GM19238 (cell line): ENCODE measurements around the gene GNA15.

Experiments used
- DNase-seq: peaks from one replicate; pipeline ENCODE4 v3.0.0; 2011; ENCODE audit warnings: low spot score; ENCODE audit not compliant: insufficient read length

The GNA15 gene

GRCh38 chr19:3106509-3107141 is 29.2 kb upstream of the GNA15 start:
- no peak for DNase-seq

GRCh38 chr19:3107658-3108057 is 28.2 kb upstream of the GNA15 start:
- no peak for DNase-seq

DNA sequence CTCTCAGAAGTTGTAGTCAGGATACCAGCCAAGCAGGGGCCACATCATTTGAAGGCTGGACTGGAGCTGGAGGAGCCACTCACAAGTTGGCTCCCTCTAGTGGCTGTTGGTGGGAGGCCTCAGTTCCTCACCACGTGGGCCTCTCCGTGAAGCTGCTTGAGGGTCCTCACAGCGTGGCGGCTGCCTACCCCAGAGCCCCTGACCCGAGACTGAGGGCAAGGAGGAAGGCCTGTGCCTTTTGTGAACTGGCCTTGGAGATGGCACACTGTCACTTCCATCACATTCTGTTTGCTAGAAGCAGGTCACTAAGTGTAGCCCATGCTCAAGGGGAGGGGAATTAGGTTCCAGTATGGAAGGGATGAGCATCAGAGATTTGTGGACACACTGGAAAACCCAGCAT is 27.1 kb upstream of the GNA15 start:
- DNase-seq, result peak; percentile 68

DNA sequence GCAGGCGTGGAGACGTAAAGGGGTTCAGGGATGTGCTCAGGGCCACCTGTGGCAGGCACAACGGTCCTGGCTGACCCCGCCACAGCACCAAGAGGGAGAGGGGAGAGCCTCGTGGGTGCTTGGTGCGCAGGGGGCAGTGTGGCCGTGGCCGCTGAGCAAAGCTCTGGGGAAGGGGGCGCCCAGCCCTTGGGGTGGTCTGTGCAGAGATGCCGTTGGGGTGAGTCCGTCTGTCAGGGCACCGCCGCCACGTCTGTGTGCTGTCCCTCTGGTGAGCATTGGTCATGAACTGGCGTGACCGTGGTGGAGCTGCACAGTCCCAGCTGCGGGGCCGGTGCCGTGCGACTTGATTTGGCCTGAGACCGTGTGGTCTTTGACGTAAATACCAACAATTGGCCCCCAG is 26.3 kb upstream of the GNA15 start:
- no peak for DNase-seq

GRCh38 chr19:3110126-3110825 is 25.6 kb upstream of the GNA15 start:
- DNase-seq, result no peak

DNA sequence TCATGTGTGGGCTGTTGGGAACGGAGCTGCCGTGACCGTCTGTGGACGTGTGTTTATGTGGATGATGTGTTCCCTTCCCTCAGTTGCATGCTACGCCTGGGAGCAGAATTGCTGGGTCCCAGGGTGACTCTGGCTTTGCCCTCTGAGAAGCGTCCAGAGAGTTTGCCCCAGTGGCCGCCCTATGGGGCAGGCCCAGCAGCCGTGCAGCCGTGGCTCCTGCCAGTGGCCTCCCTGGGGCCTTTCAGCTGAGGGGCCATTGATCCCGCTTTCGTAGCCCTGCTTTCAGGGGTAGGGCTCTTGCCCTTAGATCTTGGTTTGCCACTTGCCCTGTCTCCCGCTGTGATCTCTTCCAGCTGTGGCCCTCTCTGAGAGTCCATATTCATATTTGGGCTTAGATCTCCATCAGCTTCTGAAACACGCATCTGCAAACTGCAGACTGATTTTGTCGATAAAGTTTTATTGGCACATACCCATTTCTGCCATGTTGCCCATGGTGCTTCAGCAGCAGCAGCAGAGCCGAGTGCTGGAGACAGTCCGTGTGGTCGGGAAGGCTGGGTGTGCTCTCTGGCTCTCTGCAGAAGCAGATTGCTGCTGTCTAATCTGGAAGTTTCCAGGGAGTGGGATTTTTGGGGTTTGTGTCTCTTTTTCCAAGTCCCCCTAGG is 24.1 kb upstream of the GNA15 start:
- no peak for DNase-seq

- no peak for DNase-seq
These were observed 23.3 kb upstream of the GNA15 start for GRCh38 chr19:3112375-3113099.

DNA sequence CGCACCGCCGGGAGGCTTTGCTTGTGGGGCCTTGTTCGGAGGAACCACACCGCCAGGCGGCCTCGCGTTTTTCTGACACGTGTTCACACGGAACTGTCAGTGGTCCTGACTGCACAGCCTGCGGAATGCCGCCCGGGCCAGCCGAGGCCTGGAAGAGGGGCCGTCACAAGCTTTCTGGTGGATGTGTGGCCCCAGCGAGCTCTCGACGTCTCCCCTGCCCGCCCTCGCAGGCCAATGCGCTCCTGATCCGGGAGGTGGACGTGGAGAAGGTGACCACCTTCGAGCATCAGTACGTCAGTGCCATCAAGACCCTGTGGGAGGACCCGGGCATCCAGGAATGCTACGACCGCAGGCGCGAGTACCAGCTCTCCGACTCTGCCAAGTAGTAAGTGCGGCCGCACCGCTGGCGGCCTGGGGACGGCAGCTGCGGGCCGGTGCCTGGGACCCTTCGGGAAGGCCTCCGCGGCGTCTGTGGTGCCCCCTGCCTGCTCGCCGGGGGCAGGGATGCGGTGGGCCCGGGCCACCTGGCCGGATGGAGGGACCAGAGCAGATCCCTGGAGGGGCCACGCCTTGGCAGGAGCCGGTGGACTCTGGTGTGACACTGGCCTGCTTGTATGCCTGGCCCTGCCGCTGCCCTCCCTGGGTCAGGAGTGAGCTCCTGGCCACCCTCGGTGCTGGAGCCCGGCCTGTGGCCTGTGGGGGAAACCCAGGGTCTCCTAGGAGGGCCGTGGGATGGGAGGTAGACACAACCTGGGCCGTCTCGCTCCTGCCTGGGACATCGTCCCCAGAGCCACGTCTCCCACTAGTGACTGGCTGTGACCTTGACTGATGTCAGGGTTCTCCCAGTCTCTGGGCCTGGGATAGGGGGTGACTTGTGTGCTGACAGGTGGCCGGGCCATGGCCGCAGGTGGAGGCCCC is 22.5 kb upstream of the GNA15 start:
- no peak for DNase-seq

DNA sequence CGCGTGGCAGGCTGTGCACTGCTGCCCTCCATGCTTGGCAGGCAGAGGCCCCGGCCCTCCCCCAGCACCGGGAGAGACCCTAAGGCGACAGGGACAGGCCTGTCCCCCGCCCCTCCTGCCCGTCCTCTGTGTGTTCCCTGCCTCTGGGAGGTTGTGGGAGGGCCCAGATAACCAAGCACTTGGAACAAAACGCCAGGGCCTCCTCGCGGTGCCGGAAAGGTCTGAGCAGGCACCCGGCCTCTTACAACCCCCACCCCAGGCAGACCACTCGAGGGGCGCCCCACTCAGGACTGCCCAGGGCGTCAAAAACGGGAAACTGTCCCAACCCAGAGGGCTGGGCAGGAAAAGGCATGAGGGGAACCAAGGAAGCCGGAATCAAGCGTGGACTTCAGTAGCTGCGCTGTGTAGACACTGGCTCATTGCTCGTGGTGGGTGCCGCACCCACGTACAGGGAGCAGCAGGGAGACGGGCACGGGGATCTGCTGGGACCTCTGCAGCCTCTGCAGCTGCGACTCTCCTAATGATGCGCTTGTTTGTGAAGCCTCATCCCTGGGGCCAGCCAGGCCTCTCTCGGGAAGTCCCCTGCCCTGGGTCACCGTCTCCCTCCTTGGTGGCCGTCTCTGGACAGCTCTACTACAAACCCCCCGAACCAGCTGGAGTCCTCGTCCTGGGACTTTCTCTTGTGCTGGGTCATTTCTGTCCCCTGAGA is 21.7 kb upstream of the GNA15 start:
- DNase-seq, result no peak

DNA sequence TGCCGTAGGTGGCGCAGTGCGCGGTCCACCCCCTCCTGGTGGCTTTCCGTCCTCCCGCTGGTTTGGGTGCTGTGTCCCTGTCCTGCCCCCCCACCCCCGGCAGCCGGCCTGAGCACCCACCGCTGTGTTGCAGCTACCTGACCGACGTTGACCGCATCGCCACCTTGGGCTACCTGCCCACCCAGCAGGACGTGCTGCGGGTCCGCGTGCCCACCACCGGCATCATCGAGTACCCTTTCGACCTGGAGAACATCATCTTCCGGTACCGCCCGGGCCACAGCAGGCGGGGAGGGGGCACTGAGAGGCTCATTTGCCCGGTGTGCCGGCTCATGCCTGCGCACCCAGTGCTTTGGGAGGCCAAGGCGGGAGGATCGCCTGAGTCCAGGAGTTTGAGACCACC is 21.0 kb upstream of the GNA15 start:
- DNase-seq, result no peak

DNA sequence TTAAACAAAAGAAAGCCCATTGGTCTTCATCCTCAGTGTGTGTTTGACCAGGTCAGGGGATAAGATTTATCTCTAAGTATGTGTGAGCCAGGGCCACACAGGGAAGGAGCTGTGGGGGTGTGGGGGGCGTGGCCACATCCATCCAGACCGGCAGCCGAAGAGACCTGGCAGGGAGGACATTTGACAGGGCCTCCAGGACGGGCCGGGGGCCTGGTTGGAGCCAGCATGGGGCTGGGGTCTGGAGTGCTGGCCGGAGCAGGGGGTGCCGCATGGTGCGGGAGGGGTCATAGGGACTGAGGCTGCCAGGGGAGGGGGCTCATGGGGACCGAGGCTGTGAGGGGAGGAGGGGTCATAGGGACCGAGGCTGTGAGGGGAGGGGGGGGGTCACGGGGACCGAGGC is 20.4 kb upstream of the GNA15 start:
- DNase-seq, result no peak

DNA sequence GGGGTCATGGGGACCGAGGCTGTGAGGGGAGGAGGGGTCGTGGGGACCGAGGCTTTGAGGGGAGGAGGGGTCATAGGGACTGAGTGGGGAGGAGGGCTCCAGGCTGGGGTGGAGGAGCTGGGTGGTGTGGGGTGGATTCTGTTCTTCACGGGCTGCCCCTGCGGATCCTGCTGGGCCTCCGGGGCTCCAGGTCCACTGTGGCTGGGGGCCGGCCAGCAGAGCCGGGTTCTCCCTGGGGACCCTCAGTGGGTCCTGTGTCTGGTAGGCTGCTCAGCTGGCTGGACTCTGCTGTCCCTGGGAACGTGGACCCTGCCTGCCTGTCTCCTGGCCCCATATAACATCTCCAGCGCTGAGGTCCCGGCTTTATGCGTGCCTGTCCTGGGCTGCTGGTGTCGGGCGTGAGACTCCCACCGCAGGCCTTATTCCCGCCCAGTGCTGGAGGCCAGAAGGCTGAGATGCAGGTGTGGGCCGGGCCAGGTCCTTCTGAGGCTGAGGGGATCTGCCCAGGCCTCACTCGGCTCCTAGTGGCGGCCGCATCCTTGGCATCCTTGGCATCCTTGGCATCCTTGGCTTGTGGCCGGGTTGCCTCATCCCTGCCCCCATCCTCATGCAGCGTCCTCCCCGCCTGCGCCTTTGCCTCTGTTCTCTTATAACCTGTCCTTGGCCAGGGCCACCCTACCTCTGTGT is 19.8 kb upstream of the GNA15 start:
- DNase-seq, result no peak

DNA sequence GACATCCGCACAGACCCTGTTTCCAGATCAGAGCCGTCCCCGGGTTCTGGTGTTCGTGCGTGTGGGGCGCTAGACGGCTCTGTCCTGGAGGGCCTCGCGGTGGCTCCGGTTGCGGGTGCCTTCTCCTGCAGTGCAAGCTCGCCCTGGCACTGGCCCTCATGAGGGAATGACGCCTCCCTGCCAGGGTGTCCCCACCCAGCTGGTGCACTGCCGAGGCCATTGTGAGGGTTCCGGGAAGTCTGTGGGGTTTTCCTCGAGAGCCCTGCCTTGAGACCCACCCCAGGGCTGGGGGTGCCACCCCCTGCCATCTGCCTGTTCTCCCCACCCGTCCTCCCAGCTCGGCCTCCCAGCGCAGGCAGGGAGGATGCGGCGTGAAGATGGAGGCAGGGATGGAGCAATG is 19.2 kb upstream of the GNA15 start:
- DNase-seq, result no peak

DNA sequence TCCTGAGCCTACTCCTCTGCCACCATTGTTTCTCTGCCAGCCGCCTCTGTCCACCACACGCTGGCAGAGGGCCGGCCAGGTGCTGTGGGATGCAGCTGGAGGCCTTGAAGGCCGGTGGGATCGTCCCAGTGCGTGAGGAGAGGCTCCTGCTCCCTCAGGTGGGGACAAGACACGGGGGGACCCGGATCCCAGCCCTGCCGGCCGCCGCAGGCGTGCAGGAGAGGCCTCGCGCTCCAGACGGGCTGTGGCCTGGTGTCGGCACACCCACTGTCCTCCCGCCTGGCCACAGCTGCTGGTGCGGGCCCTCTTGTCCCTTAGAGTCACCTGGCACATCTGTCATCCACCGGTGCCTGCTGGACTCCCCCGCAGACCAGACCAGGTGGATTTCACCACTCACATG is 18.1 kb upstream of the GNA15 start:
- DNase-seq, result no peak

GRCh38 chr19:3118232-3119070 is 17.4 kb upstream of the GNA15 start:
- no peak for DNase-seq

GRCh38 chr19:3119071-3119595 is 16.7 kb upstream of the GNA15 start:
- no peak for DNase-seq

DNA sequence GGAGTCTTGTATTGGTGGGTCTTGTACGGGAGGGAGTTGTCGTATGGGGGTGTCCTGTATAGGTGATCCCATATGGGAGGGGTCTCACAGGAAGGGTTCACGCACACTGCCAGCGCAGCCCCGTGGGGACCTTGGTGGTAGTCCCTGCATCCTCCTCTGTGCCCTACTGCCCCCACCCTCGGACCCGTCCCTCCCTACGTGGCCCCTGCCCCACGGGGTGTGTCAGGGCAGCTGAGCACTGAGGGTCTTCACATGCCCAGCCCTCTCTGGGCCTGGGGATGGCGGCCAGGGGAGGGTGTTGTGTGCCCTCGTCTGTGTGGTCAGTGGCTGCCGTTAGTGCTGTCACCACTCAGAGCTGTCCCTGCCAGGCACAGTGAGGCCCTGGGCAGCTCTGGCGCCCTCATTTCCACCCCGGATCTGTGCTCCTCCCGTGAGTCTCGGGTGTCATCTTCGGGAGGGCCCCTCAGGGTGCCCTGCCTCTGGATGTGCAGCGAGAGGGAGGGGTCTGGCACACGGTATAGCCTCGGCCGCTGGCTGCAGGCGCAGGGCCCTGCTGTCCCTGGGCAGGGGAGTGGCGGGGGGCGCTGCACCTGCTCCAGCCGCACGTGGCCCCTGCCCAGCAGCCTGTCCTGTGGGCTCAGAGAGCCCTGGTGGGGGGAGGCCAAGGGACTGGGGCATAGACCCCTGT is 16.0 kb upstream of the GNA15 start:
- no peak for DNase-seq

DNA sequence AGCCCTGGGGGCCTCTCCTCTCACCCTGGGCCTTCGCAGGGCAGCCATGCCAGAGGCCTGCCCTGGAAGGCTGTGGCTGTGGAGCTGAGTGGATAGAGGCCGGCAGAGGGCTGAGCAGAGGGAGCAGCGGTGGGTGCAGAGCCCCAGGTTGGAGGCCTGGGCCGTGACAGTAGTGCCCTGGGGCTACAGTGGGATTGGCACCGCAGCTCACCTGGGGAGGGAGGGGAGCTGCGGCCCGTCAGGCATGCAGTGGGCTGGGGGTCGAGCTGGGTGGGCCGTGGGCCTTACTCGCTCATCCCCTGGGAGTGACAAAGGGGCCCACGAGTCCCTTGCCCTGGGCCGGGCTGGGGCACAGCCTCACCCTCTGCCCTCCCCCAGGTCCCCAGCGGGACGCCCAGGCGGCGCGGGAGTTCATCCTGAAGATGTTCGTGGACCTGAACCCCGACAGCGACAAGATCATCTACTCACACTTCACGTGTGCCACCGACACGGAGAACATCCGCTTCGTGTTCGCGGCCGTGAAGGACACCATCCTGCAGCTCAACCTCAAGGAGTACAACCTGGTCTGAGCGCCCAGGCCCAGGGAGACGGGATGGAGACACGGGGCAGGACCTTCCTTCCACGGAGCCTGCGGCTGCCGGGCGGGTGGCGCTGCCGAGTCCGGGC is 15.1 kb upstream of the GNA15 start:
- no peak for DNase-seq
